GM12878 (cell line): ENCODE data around the gene PRRT1. TPM values are rescaled to one million over a fixed set of nuclear protein-coding genes. Genes with fewer than 3 reads are reported as not detected.

ENCODE experiments used
- ASH2L ChIP-seq: fragments of 300-600, 200-600 bp; sonication (generic); IDR thresholded peaks from 2 replicates; pipeline ENCODE4 v1.6.1; 2017; ENCODE audit warnings: low read depth, mild to moderate bottlenecking, borderline replicate concordance
- ATF7 ChIP-seq: fragments of 450-650 bp; IDR thresholded peaks from 2 replicates; pipeline ENCODE4 v1.6.1; 2016; ENCODE audit warnings: low read depth, mild to moderate bottlenecking
- BHLHE40 ChIP-seq, 2 experiments: fragments of 450-650 bp in 1 of 2; IDR thresholded peaks; 2 replicates each; pipeline ENCODE4 v1.6.1; 2011 to 2017; ENCODE audit warnings: low read depth in 2 of 2, borderline replicate concordance in 1 of 2, improper control_type of control experiment in 1 of 2, low read length in 1 of 2, mild to moderate bottlenecking in 1 of 2
- CEBPB ChIP-seq, 2 experiments: fragments of 150-350 bp in 1 of 2; IDR thresholded peaks; 2 replicates each; pipeline ENCODE4 v1.6.1; 2012 to 2014; ENCODE audit warnings: low read depth in 2 of 2, low read length in 2 of 2, borderline replicate concordance in 1 of 2, inconsistent platforms in 1 of 2
- IKZF2 ChIP-seq, 2 experiments: fragments of 450-650 bp; IDR thresholded peaks; 2 replicates each; pipeline ENCODE4 v1.6.1; 2017; ENCODE audit warnings: mild to moderate bottlenecking in 2 of 2, moderate library complexity in 2 of 2
- KLF5 ChIP-seq: fragments of 450-650 bp; IDR thresholded peaks from 2 replicates; pipeline ENCODE4 v1.6.1; 2014; ENCODE audit warnings: mild to moderate bottlenecking; ENCODE audit not compliant: partially characterized antibody
- MTA2 ChIP-seq: fragments of 450-650 bp; IDR thresholded peaks from 2 replicates; pipeline ENCODE4 v1.6.1; 2016; ENCODE audit warnings: low read depth, mild to moderate bottlenecking, moderate library complexity
- NFIC ChIP-seq: IDR thresholded peaks from 2 replicates; pipeline ENCODE4 v1.6.1; 2012; ENCODE audit warnings: low read depth, mild to moderate bottlenecking, inconsistent platforms, low read length, moderate library complexity
- NFYA ChIP-seq: IDR thresholded peaks from 2 replicates; pipeline ENCODE4 v1.6.1; 2011; ENCODE audit warnings: low read depth, mild to moderate bottlenecking, low read length, improper control_type of control experiment, borderline replicate concordance
- POLR2A ChIP-seq: IDR thresholded peaks from 2 replicates; pipeline ENCODE4 v1.6.1; 2011; ENCODE audit warnings: low read depth, mild to moderate bottlenecking, low read length
- POLR2AphosphoS2 ChIP-seq: IDR thresholded peaks from 2 replicates; pipeline ENCODE4 v1.6.1; 2011; ENCODE audit warnings: low read depth, mild to moderate bottlenecking, low read length, improper control_type of control experiment, moderate library complexity
- POLR2AphosphoS5 ChIP-seq: IDR thresholded peaks from 2 replicates; pipeline ENCODE4 v1.6.1; 2011; ENCODE audit warnings: mild to moderate bottlenecking, low read length, inconsistent platforms
- POU2F2 ChIP-seq: IDR thresholded peaks from 3 replicates; pipeline ENCODE4 v1.6.1; 2011; ENCODE audit warnings: low read depth, mild to moderate bottlenecking, low read length, borderline replicate concordance
- SMC3 ChIP-seq: IDR thresholded peaks from 2 replicates; pipeline ENCODE4 v1.6.1; 2011; ENCODE audit warnings: low read length, improper control_type of control experiment, borderline replicate concordance
- STAT1 ChIP-seq: fragments of 450-650 bp; conservative IDR thresholded peaks from 2 replicates; pipeline ENCODE4 v1.6.1; 2014; ENCODE audit warnings: antibody characterized with exemption, mild to moderate bottlenecking
- YBX1 ChIP-seq: fragments of 450-650 bp; IDR thresholded peaks from 2 replicates; pipeline ENCODE4 v1.6.1; 2016; ENCODE audit warnings: antibody characterized with exemption
- ZNF217 ChIP-seq: fragments of 450-650 bp; IDR thresholded peaks from 2 replicates; pipeline ENCODE4 v1.6.1; 2017; ENCODE audit warnings: antibody characterized with exemption, mild to moderate bottlenecking
- ZNF622 ChIP-seq: fragments of 450-650 bp; IDR thresholded peaks from 2 replicates; pipeline ENCODE4 v1.6.1; 2017; ENCODE audit warnings: mild to moderate bottlenecking, inconsistent platforms
- polyA plus RNA-seq, 11 experiments: library from polyadenylated mRNA; depleted of rRNA in 4 of 11; unstranded in 6 of 11; stranded (reverse) in 5 of 11; fragments of >200 nt; fragmentation: Nextera tagmentation in 4 of 11; fragmentation: Illumina TruSeq in 1 of 11; extraction: Ambion mirVana in 4 of 11; extraction: Trizol in 1 of 11; gene quantifications; 1 replicate in 1 of 11; 2 replicates in 10 of 11; pipeline versions ENCODE4 v1.2.1 to v1.2.3, GENCODE V29; 2011 to 2016; ENCODE audit warnings: inconsistent platforms in 2 of 11, missing spikeins in 2 of 11, low read depth in 1 of 11
- total RNA-seq, 4 experiments: library from RNA; depleted of rRNA in 3 of 4; stranded (reverse); fragments of >200 nt in 3 of 4; fragmentation: Illumina TruSeq in 1 of 4; extraction: Trizol in 1 of 4; gene quantifications; 2 replicates each; pipeline versions ENCODE4 v1.2.1 to v1.2.3, GENCODE V29; 2013 to 2021
- TF ChIP-seq, protein P1 (sequence below): IDR thresholded peaks from 2 replicates; pipeline ENCODE4 v1.6.1; 2012; ENCODE audit warnings: low read depth, low read length, improper control_type of control experiment
- TF ChIP-seq, protein P2 (sequence below): fragments of 450-650 bp; IDR thresholded peaks from 2 replicates; pipeline ENCODE4 v1.6.1; 2017; ENCODE audit warnings: mild to moderate bottlenecking, moderate library complexity
- TF ChIP-seq, protein P3 (sequence below): fragments of 150-350 bp; IDR thresholded peaks from 2 replicates; pipeline ENCODE4 v1.6.1; 2014; ENCODE audit warnings: mild to moderate bottlenecking, low read depth, low read length
- TF ChIP-seq, protein P4 (sequence below): fragments of 450-650 bp; IDR thresholded peaks from 2 replicates; pipeline ENCODE4 v1.6.1; 2017; ENCODE audit warnings: low read depth, mild to moderate bottlenecking, moderate library complexity

The PRRT1 gene
- total and polyA plus RNA-seq, 10 of the 15 experiments (the other 5 are each of a cell fraction or from before 2014, with no cell fraction given): 0.04 to 0.15 (median 0.10) TPM; not detected in 6

DNA sequence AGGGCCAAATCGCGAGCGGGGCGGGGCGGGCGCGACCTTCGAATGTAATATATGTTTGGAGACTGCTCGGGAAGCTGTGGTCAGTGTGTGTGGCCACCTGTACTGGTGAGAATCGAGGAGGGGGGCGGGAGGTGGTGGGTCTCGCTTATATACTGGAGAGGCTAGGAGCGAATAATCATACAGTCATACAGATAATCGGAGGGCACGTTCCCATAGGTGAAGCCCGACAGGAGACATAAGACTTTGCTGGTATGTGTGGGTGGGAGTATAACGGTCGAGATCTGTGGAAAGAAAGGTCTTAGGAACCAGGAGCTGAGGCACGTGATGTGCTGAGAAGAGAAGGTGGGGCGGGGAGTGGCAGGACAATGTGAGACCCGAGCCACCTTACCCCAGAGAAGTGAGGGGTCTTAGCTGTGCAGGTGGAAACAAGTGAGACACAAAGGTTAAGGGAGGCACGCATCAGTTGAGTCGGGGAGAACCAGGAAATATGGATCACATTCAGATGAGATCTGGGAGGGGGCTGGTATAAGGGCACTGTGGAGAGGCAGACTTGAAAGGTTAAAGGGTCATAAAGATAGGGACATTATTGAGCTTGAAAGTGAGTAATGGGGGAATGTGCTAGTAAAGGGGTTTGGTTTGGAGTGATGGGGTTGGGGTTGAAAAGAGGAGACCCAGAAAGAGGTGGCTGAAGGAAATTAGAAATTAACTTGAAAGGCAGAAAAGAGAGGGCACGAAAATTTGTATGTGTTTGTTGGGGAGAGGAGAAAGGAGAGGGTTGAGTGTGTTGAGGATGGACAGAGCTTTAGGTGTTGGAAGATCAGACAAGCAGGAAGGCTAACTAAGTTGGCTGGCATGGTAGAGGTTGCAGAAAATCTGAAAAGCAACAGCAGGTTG is 27.1 kb upstream of the PRRT1 start (continued):
- peak; percentile 16 to 34; a peak in 2 of 4 replicates for TF ChIP-seq IKZF2 (IDR thresholded peaks at IDR 0.05)
- no peak for TF ChIP-seq CEBPB (IDR thresholded peaks at IDR 0.05; ENCODE audit: borderline replicate concordance in 1 of 2, low read depth in 2 of 2, low read length in 2 of 2)
- TF ChIP-seq, protein P1, sequence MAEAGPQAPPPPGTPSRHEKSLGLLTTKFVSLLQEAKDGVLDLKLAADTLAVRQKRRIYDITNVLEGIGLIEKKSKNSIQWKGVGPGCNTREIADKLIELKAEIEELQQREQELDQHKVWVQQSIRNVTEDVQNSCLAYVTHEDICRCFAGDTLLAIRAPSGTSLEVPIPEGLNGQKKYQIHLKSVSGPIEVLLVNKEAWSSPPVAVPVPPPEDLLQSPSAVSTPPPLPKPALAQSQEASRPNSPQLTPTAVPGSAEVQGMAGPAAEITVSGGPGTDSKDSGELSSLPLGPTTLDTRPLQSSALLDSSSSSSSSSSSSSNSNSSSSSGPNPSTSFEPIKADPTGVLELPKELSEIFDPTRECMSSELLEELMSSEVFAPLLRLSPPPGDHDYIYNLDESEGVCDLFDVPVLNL: peak; percentile 68; the same call in 1 of the 2 replicates
- TF ChIP-seq ATF7: no peak
- no peak for TF ChIP-seq POU2F2
- peak; percentile 23; the same call in 1 of the 2 replicates for TF ChIP-seq MTA2
- TF ChIP-seq POLR2AphosphoS2: no peak
- TF ChIP-seq ASH2L: no peak
- TF ChIP-seq ZNF622: no peak
- no peak for TF ChIP-seq SMC3
- no peak for TF ChIP-seq NFYA
- TF ChIP-seq KLF5: no peak
- no peak for TF ChIP-seq STAT1
- TF ChIP-seq, protein P2, sequence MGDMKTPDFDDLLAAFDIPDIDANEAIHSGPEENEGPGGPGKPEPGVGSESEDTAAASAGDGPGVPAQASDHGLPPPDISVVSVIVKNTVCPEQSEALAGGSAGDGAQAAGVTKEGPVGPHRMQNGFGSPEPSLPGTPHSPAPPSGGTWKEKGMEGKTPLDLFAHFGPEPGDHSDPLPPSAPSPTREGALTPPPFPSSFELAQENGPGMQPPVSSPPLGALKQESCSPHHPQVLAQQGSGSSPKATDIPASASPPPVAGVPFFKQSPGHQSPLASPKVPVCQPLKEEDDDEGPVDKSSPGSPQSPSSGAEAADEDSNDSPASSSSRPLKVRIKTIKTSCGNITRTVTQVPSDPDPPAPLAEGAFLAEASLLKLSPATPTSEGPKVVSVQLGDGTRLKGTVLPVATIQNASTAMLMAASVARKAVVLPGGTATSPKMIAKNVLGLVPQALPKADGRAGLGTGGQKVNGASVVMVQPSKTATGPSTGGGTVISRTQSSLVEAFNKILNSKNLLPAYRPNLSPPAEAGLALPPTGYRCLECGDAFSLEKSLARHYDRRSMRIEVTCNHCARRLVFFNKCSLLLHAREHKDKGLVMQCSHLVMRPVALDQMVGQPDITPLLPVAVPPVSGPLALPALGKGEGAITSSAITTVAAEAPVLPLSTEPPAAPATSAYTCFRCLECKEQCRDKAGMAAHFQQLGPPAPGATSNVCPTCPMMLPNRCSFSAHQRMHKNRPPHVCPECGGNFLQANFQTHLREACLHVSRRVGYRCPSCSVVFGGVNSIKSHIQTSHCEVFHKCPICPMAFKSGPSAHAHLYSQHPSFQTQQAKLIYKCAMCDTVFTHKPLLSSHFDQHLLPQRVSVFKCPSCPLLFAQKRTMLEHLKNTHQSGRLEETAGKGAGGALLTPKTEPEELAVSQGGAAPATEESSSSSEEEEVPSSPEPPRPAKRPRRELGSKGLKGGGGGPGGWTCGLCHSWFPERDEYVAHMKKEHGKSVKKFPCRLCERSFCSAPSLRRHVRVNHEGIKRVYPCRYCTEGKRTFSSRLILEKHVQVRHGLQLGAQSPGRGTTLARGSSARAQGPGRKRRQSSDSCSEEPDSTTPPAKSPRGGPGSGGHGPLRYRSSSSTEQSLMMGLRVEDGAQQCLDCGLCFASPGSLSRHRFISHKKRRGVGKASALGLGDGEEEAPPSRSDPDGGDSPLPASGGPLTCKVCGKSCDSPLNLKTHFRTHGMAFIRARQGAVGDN: no peak
- peak; percentile 48; the same call in 1 of the 2 replicates for TF ChIP-seq POLR2A
- TF ChIP-seq, protein P3, sequence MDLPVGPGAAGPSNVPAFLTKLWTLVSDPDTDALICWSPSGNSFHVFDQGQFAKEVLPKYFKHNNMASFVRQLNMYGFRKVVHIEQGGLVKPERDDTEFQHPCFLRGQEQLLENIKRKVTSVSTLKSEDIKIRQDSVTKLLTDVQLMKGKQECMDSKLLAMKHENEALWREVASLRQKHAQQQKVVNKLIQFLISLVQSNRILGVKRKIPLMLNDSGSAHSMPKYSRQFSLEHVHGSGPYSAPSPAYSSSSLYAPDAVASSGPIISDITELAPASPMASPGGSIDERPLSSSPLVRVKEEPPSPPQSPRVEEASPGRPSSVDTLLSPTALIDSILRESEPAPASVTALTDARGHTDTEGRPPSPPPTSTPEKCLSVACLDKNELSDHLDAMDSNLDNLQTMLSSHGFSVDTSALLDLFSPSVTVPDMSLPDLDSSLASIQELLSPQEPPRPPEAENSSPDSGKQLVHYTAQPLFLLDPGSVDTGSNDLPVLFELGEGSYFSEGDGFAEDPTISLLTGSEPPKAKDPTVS: no peak
- no peak for TF ChIP-seq ZNF217
- no peak for TF ChIP-seq YBX1
- TF ChIP-seq NFIC: no peak
- TF ChIP-seq POLR2AphosphoS5: peak; percentile 26; the same call in 1 of the 2 replicates
- TF ChIP-seq BHLHE40 (IDR thresholded peaks at IDR 0.05; ENCODE audit: borderline replicate concordance in 1 of 2, low read depth in 2 of 2, low read length in 1 of 2): peak in 1 of 2 experiments; percentile 42; a peak in 2 of 4 replicates
- TF ChIP-seq, protein P4, sequence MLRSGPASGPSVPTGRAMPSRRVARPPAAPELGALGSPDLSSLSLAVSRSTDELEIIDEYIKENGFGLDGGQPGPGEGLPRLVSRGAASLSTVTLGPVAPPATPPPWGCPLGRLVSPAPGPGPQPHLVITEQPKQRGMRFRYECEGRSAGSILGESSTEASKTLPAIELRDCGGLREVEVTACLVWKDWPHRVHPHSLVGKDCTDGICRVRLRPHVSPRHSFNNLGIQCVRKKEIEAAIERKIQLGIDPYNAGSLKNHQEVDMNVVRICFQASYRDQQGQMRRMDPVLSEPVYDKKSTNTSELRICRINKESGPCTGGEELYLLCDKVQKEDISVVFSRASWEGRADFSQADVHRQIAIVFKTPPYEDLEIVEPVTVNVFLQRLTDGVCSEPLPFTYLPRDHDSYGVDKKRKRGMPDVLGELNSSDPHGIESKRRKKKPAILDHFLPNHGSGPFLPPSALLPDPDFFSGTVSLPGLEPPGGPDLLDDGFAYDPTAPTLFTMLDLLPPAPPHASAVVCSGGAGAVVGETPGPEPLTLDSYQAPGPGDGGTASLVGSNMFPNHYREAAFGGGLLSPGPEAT: peak; percentile 61; the same call in 1 of the 2 replicates
